ENCODE results near the gene IL18R1.
A peak's percentile ranks its signal among the peaks of the same experiment; 100 is the strongest.
"Not testable (repeated sequence)": the region's sequence is repeated elsewhere in the genome, so short reads cannot be mapped to it uniquely, and the experiment has no call there.

The IL18R1 gene

GRCh38 chr2:102355526-102356380, at the start of gene IL18R1:
Gene IL18R1, plus strand, starts transcription at chr2:102355796. Its CDS starts 6,865 bp downstream, at chr2:102362661.
- DNase-seq: peak; percentile 82

GRCh38 chr2:102306125-102306524, 49.5 kb upstream of the IL18R1 start:
- DNase-seq: no peak

- no peak for DNase-seq
Measured at GRCh38 chr2:102310964-102311640, 44.5 kb upstream of the IL18R1 start, which contains the start of gene IL1RL1. Gene IL1RL1, plus strand, starts transcription at chr2:102311563. Its CDS starts 26,702 bp downstream, at chr2:102338265.

- no peak for DNase-seq
Measured at GRCh38 chr2:102313025-102313424, 42.6 kb upstream of the IL18R1 start.

GRCh38 chr2:102313471-102313870, 42.1 kb upstream of the IL18R1 start:
- DNase-seq: no peak

- DNase-seq: no peak
Measured at GRCh38 chr2:102313950-102314349, 41.6 kb upstream of the IL18R1 start.

- DNase-seq: no peak
Measured at GRCh38 chr2:102315921-102316320, 39.7 kb upstream of the IL18R1 start.

- DNase-seq: no peak
Measured at GRCh38 chr2:102317715-102318114, 37.9 kb upstream of the IL18R1 start.

GRCh38 chr2:102318437-102318836, 37.2 kb upstream of the IL18R1 start:
- DNase-seq: no peak

GRCh38 chr2:102321941-102322719, 33.5 kb upstream of the IL18R1 start:
- DNase-seq: no peak

GRCh38 chr2:102324914-102325313, 30.7 kb upstream of the IL18R1 start:
- DNase-seq: not testable (repeated sequence)

GRCh38 chr2:102331311-102331980, 24.1 kb upstream of the IL18R1 start:
- DNase-seq: no peak

- DNase-seq: no peak
Measured at GRCh38 chr2:102334486-102334885, 21.1 kb upstream of the IL18R1 start.

GRCh38 chr2:102335871-102336366, 19.7 kb upstream of the IL18R1 start:
- DNase-seq: no peak

- no peak for DNase-seq
Measured at GRCh38 chr2:102336502-102336945, 19.1 kb upstream of the IL18R1 start.

GRCh38 chr2:102337012-102337411, 18.6 kb upstream of the IL18R1 start:
- no peak for DNase-seq

- DNase-seq: no peak
Measured at GRCh38 chr2:102337481-102338386, 17.9 kb upstream of the IL18R1 start.

GRCh38 chr2:102340778-102341177, 14.8 kb upstream of the IL18R1 start:
- no peak for DNase-seq

GRCh38 chr2:102342888-102343287, 12.7 kb upstream of the IL18R1 start:
- peak; percentile 43 for DNase-seq

GRCh38 chr2:102344397-102344796, 11.2 kb upstream of the IL18R1 start:
- no peak for DNase-seq

- no peak for DNase-seq
Measured at GRCh38 chr2:102345329-102345920, 10.2 kb upstream of the IL18R1 start.

Measured in left hindlimb (tissue), 1 donor.